ENCODE data around the gene MAN2B2.

The MAN2B2 gene

DNA sequence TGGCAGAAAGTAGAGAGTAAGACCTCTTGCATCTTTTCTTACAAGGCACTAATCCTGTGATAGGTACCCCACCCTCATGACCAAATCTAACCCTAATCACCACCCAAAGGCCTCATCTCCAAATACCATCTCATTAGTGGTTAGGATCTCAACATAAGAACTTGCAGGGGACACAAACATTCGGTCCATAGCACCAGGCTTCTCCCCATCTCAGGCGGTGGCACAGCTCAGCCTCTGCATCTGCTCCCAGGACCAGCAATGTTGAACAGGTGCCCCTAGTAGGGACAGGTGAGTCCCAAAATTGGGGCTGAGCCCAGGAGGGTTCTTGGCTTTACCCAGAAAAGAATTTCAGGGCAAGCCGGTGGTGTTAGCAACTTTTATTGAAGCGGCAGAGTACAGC is 57.1 kb downstream of the MAN2B2 start:
- Histone ChIP-seq H3K9me3 (ENCODE audit: control insufficient read depth, insufficient read depth, low read depth, low read length) (no peaks in the 10 kb centered on the region), H3K27me3 (ENCODE audit: control insufficient read depth, insufficient read depth, low read length) (no peaks in the 10 kb centered on the region), H3K27ac (ENCODE audit: low read depth, low read length) (no peak overlapping the region), H3K9ac (ENCODE audit: low read length) (no peak overlapping the region), H3K36me3 (ENCODE audit: control insufficient read depth, insufficient read depth, low read length) (no peaks in the 10 kb centered on the region), H3K4me1 (ENCODE audit: control insufficient read depth, insufficient read depth, low read length) (peaks cover 11% of the 10 kb centered on the region), H3K4me3 (ENCODE audit: low read depth, low read length) (no peak overlapping the region)

DNA sequence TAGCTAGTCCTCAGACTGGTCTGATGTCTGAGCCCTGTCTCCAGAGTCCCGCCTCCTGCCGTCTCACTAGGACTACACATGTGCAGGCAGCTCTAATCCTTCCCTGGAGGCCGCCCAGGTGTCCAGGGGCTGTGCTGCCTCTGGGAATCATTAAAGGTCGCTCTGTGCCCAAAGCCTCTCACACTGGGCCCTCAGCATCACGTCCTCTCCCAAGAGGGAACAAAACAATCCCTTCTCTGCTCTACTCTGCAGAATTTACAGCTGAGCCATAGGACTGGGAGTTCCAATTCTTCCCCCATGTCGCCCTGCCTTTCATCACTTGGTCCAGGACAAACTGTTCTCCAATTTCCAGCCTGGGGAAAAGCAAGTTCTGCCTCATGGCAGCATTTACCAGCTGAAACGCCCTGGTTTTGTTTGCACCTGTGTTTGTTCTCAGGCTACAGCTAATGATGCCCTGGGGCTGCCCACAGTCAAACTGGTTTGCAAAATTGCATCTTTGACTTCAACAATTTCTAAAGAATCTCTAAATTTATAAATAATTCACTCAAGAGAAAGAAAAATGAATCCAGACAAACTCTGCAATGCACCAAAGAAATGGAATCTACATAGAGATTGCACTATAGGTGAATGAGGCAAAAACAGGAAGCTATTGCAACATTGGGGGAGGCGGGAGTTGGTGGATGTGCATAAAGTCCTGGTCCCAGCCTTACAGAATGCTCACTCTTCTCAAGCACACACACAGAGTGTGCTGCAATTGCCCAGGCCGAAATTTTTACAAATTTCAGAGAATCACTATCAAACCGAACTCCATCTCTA is 58.3 kb downstream of the MAN2B2 start:
- no peak overlapping the region for H3K9ac ChIP-seq (ENCODE audit: low read length)
- peaks cover 11% of the 10 kb centered on the region for H3K4me1 ChIP-seq (ENCODE audit: control insufficient read depth, insufficient read depth, low read length)
- no peak overlapping the region for H3K4me3 ChIP-seq (ENCODE audit: low read depth, low read length)
- H3K27me3 ChIP-seq (ENCODE audit: control insufficient read depth, insufficient read depth, low read length), result no peaks in the 10 kb centered on the region
- H3K36me3 ChIP-seq (ENCODE audit: control insufficient read depth, insufficient read depth, low read length), result no peaks in the 10 kb centered on the region
- no peak overlapping the region for H3K27ac ChIP-seq (ENCODE audit: low read depth, low read length)
- no peaks in the 10 kb centered on the region for H3K9me3 ChIP-seq (ENCODE audit: control insufficient read depth, insufficient read depth, low read depth, low read length)

DNA sequence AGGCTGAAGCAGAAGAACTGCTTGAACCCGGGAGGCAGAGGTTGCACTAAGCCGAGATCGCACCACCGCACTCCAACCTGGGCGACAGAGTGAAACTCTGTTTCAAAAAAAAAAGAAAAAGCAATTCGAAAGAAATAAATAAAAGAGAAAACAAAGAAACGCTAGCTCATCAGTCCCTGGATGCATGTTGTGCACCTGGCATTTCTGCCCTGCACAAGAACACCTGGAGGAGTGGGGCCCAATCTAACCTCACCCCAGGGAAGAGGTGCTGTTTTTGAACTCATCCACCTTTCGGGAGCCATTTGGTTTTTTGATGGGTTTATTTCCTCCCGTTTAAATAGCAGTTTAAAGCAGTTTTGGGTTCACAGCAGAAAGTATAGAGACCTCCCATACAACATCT is 59.8 kb downstream of the MAN2B2 start:
- H3K27ac ChIP-seq (ENCODE audit: low read depth, low read length), result no peak overlapping the region

DNA sequence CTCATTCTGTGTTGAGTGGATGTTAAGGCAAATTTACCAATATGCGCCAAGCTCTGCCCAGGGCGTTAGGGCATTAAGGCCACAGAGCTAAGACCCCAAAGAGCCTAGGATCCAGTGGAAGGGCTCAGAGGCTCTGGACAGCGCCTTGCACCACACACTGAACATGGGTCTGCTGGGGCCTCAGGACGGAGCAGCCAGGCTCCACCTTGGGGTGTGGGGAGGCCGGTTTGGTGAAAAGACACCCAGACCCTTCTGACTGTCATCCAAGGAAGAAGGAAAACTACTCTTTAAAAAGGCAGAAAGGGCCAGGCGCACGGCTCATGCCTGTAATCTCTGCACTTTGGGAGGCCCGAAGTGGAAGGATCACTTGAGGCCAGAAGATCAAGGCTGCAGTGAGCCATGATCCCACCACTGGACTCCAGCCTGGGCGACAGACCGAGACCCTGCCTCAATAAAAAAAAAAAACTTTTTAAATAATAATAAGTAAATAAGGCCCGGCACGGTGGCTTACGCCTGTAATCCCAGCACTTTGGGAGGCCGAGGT is 64.2 kb downstream of the MAN2B2 start:
- H3K9me3 ChIP-seq (ENCODE audit: control insufficient read depth, insufficient read depth, low read depth, low read length), result no peaks in the 10 kb centered on the region
- H3K4me1 ChIP-seq (ENCODE audit: control insufficient read depth, insufficient read depth, low read length), result peaks cover 14% of the 10 kb centered on the region
- H3K36me3 ChIP-seq (ENCODE audit: control insufficient read depth, insufficient read depth, low read length), result peaks cover 16% of the 10 kb centered on the region
- H3K9ac ChIP-seq (ENCODE audit: low read length), result no peak overlapping the region
- H3K4me3 ChIP-seq (ENCODE audit: low read depth, low read length), result no peak overlapping the region
- no peak overlapping the region for H3K27ac ChIP-seq (ENCODE audit: low read depth, low read length)
- no peaks in the 10 kb centered on the region for H3K27me3 ChIP-seq (ENCODE audit: control insufficient read depth, insufficient read depth, low read length)

More for the DNA sequence above, 59.8 kb downstream of the MAN2B2 start:
- Histone ChIP-seq H3K36me3 (ENCODE audit: control insufficient read depth, insufficient read depth, low read length) (no peaks in the 10 kb centered on the region), H3K9me3 (ENCODE audit: control insufficient read depth, insufficient read depth, low read depth, low read length) (no peaks in the 10 kb centered on the region), H3K4me1 (ENCODE audit: control insufficient read depth, insufficient read depth, low read length) (peaks cover 11% of the 10 kb centered on the region), H3K27me3 (ENCODE audit: control insufficient read depth, insufficient read depth, low read length) (no peaks in the 10 kb centered on the region), H3K9ac (ENCODE audit: low read length) (no peak overlapping the region), H3K4me3 (ENCODE audit: low read depth, low read length) (no peak overlapping the region)

DNA sequence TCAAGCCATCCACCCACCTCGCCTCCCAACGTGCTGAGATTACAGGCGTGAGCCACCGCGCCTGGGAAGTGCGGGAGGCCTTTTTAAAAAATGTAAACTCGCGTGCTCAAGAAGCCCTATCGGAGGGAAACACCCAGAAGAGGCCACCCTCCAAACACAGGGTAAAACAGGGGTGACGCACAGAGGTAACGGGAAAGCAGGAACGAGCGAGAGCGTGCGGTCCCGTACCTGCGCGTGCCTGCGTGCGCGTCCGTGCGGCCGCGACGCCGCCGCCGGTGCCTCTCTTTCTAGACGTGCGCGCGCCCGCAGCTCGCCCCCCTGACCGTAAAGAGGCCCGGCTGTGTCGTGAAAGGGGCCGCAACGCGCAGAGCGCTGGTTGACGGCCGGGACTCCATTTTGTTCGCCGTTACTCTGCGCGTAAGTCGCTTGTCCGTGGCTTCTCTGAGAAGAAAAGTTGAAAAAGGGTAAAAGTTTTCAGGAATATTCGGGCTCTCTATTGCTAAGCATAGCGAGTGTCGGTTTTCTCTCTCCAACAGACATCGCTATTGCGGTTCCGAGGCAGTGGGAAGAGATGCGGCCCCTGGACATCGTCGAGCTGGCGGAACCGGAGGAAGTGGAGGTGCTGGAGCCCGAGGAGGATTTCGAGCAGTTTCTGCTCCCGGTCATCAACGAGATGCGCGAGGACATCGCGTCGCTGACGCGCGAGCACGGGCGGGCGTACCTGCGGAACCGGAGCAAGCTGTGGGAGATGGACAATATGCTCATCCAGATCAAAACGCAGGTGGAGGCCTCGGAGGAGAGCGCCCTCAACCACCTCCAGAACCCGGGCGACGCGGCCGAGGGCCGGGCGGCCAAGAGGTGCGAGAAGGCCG is 65.5 kb downstream of the MAN2B2 start, which contains the start of gene MRFAP1:
TSS of gene MRFAP1 (plus strand) at position 394 of the 872 bp plus-strand sequence. CDS start at position 572, 178 bp downstream.
- Histone ChIP-seq H3K27ac (ENCODE audit: low read depth, low read length) (peak within 1 kb of the TSS; percentile 89), H3K9ac (ENCODE audit: low read length) (peak within 1 kb of the TSS; percentile 95), H3K4me1 (ENCODE audit: control insufficient read depth, insufficient read depth, low read length) (peaks cover 14% of the 10 kb centered on the region), H3K9me3 (ENCODE audit: control insufficient read depth, insufficient read depth, low read depth, low read length) (no peaks in the 10 kb centered on the region), H3K27me3 (ENCODE audit: control insufficient read depth, insufficient read depth, low read length) (no peaks in the 10 kb centered on the region), H3K4me3 (ENCODE audit: low read depth, low read length) (peak within 1 kb of the TSS; percentile 98), H3K36me3 (ENCODE audit: control insufficient read depth, insufficient read depth, low read length) (peaks cover 16% of the 10 kb centered on the region)

DNA sequence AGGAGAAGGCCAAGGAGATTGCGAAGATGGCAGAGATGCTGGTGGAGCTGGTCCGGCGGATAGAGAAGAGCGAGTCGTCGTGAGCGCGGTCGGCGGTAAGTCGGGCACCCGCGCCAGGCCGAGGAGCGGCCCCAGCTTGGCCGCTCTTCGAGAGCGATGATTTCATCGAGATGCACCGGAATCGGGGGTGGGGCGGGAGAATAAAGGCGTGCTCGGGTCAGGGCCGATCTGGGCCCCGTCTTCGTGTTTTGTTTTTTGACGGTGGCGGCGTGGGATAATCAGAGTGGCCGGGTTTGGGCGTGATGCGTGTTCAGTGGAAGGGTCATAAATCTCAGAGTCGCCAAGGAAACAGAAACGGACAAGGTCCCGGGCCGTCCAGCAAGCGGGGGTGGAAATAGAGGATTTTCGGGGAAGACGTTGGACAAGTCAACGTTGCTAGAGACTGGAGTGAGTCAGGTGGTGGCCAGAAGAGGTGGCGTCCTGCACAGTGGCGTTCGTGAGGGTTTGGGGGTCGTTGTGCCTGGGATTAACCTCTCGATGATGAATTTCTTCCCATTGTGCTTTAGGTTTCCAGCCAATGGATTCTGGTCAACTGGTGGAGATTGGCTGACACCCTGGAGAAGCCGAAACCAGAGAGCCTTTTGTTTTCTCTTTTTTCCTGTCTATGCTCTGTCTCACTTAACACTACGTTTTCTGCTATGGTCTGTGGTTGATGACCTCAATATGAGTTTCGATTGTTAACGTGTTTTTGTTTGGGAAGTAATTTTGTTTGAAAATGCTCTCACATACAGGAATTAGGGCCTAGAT is 66.4 kb downstream of the MAN2B2 start:
- Histone ChIP-seq H3K9me3 (ENCODE audit: control insufficient read depth, insufficient read depth, low read depth, low read length) (no peaks in the 10 kb centered on the region), H3K9ac (ENCODE audit: low read length) (peak overlapping the region; percentile 95), H3K4me1 (ENCODE audit: control insufficient read depth, insufficient read depth, low read length) (peaks cover 14% of the 10 kb centered on the region), H3K27me3 (ENCODE audit: control insufficient read depth, insufficient read depth, low read length) (no peaks in the 10 kb centered on the region), H3K36me3 (ENCODE audit: control insufficient read depth, insufficient read depth, low read length) (peaks cover 16% of the 10 kb centered on the region), H3K27ac (ENCODE audit: low read depth, low read length) (peak overlapping the region; percentile 89; the same call in 1 of the 2 replicates), H3K4me3 (ENCODE audit: low read depth, low read length) (peak overlapping the region; percentile 98)

DNA sequence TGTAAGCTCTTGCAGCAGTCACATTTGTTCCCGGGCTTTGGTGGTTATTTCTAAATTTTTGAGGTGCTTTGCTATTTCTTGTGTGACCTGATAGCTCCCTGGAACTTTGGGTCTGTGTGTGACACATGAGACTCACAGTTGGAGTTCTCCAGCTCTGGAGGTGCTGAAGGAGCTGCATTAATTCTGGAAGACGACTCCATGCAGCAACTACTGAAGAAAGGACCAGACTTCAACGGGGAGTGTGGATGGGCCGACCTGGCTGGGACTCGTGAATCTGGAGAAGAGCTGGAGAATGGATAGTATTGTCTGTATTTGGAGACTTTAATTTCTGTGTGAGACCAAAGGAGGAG is 67.0 kb downstream of the MAN2B2 start:
- Histone ChIP-seq H3K27ac (ENCODE audit: low read depth, low read length) (no peak overlapping the region), H3K9me3 (ENCODE audit: control insufficient read depth, insufficient read depth, low read depth, low read length) (no peaks in the 10 kb centered on the region), H3K27me3 (ENCODE audit: control insufficient read depth, insufficient read depth, low read length) (no peaks in the 10 kb centered on the region), H3K4me3 (ENCODE audit: low read depth, low read length) (peak overlapping the region; percentile 98), H3K4me1 (ENCODE audit: control insufficient read depth, insufficient read depth, low read length) (peaks cover 14% of the 10 kb centered on the region), H3K36me3 (ENCODE audit: control insufficient read depth, insufficient read depth, low read length) (peaks cover 16% of the 10 kb centered on the region), H3K9ac (ENCODE audit: low read length) (peak overlapping the region; percentile 95)

DNA sequence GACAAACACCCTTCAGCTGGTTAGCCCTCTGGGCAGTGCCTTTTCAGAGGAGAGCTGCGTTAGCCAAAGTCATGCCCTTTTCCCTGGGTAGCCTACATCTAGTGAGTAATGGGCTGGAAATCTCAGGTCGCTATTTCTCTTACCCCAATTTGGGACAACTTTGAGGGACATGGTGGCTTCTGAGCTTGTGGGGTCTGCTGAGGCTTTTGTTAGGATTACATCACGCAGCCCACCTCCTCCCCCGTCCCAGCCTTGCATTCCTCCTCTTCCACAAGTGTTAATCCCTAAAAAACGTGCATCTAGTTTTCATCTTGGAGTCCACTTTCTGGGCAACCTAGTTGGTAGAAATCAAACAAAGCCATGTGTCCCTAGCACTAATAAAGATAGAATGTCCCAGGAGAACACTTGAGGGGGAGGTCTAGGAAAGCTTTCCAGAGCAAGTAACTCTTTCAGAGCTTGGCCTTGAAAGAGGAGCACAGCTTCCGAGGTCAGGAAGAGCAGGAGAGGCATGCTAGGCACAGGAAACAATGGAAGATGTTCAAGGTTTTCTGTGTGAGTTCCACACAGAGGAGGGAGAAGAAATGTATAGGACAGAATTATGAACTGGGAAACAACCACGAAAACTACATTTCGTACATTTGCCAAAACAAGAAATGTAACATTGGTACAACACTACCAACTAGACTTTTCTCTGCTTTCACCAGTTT is 68.3 kb downstream of the MAN2B2 start:
- Histone ChIP-seq H3K4me1 (ENCODE audit: control insufficient read depth, insufficient read depth, low read length) (peaks cover 14% of the 10 kb centered on the region), H3K36me3 (ENCODE audit: control insufficient read depth, insufficient read depth, low read length) (peaks cover 16% of the 10 kb centered on the region), H3K9me3 (ENCODE audit: control insufficient read depth, insufficient read depth, low read depth, low read length) (no peaks in the 10 kb centered on the region), H3K27me3 (ENCODE audit: control insufficient read depth, insufficient read depth, low read length) (no peaks in the 10 kb centered on the region), H3K9ac (ENCODE audit: low read length) (no peak overlapping the region), H3K27ac (ENCODE audit: low read depth, low read length) (no peak overlapping the region), H3K4me3 (ENCODE audit: low read depth, low read length) (0 out of 2 replicates have a peak overlapping the region, but pooled peaks have one; percentile 0)

DNA sequence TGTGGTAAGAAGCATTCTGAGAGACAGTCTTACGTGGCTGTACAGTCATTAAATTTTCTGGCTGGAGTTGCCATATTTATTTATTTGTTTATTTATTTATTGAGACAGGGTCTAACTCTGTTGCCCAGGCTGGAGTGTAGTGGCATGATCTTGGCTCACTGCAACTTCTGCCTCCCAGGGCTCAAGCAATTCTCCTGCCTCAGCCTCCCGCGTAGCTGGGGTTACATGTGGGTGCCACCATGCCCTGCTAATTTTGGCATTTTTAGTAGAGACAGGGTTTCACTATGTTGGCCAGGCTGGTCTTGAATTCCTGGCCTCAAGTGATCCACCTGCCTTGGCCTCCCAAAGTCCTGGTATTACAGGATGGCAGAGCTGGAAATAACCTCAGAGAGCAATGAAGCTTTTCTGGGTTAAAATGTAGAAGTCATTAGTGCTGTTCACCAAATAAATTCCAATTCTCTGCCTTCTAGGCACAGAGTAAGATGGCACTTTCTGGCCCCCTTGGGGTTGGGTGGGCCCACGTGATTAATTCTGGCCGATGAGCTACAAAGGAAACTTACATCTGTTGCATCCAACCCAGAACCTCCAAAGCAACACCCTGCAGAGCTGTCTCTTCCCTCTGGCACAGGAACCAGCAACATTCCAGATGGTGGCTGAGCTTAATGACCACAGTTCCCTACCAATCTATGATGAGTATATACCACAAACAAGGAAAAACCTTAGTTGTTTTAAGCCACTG is 70.0 kb downstream of the MAN2B2 start:
- H3K9ac ChIP-seq (ENCODE audit: low read length), result no peak overlapping the region
- H3K4me1 ChIP-seq (ENCODE audit: control insufficient read depth, insufficient read depth, low read length), result peaks cover 14% of the 10 kb centered on the region
- H3K27me3 ChIP-seq (ENCODE audit: control insufficient read depth, insufficient read depth, low read length), result no peaks in the 10 kb centered on the region
- no peak overlapping the region for H3K4me3 ChIP-seq (ENCODE audit: low read depth, low read length)
- peaks cover 16% of the 10 kb centered on the region for H3K36me3 ChIP-seq (ENCODE audit: control insufficient read depth, insufficient read depth, low read length)
- no peak overlapping the region for H3K27ac ChIP-seq (ENCODE audit: low read depth, low read length)
- no peaks in the 10 kb centered on the region for H3K9me3 ChIP-seq (ENCODE audit: control insufficient read depth, insufficient read depth, low read depth, low read length)
